GM13976 (cell line): ENCODE measurements around the gene DRD2.

Experiments
- DNase-seq: peaks from one replicate; pipeline ENCODE4 v3.0.0; 2012; ENCODE audit warnings: low spot score
- CTCF ChIP-seq: IDR thresholded peaks from 2 replicates; pipeline ENCODE4 v1.5.1; 2012; ENCODE audit warnings: borderline replicate concordance, mild to moderate bottlenecking; ENCODE audit not compliant: insufficient read depth; ENCODE audit errors: extremely low read depth, missing control alignments, control extremely low read depth
- in situ Hi-C: fragments of 300-500 bp; cut with MboI; formaldehyde crosslinking; loops from one replicate; pipeline ENCODE4 v1.12.0; 2022; ENCODE audit warnings: low sequenced_read_pairs, mixed read lengths, inconsistent platforms; ENCODE audit not compliant: unreplicated experiment

DRD2 gene

GRCh38 chr11:113444502-113445123, 30.6 kb downstream of the DRD2 start:
- TF ChIP-seq CTCF, result no peak
- DNase-seq, result no peak
- in situ Hi-C loops, result no loop called here

GRCh38 chr11:113440816-113441215, 34.4 kb downstream of the DRD2 start:
- no peak for TF ChIP-seq CTCF
- in situ Hi-C loops, result no loop called here
- no peak for DNase-seq

- no peak for TF ChIP-seq CTCF
- in situ Hi-C loops, result no loop called here
- no peak for DNase-seq
Observed at GRCh38 chr11:113436672-113437252, 38.4 kb downstream of the DRD2 start.

GRCh38 chr11:113435190-113435968, 39.8 kb downstream of the DRD2 start:
- no peak for DNase-seq
- in situ Hi-C loops, result no loop called here
- TF ChIP-seq CTCF, result no peak

GRCh38 chr11:113431746-113432145, 43.5 kb downstream of the DRD2 start:
- DNase-seq, result no peak
- in situ Hi-C loops, result no loop called here
- TF ChIP-seq CTCF, result no peak

- DNase-seq, result no peak
- no peak for TF ChIP-seq CTCF
- in situ Hi-C loops, result no loop called here
Observed at GRCh38 chr11:113426686-113427085, 48.5 kb downstream of the DRD2 start.
